Activated gamma-delta T cell (primary cell): ENCODE measurements around the gene SLC39A11.
"Not testable (repeated sequence)": the region's sequence is repeated elsewhere in the genome, so short reads cannot be mapped to it uniquely, and the experiment has no call there.

Experiments
- DNase-seq: peaks from one replicate; lab custom pipeline; 2025; lab: John Stamatoyannopoulos, UW

Gene SLC39A11

DNA sequence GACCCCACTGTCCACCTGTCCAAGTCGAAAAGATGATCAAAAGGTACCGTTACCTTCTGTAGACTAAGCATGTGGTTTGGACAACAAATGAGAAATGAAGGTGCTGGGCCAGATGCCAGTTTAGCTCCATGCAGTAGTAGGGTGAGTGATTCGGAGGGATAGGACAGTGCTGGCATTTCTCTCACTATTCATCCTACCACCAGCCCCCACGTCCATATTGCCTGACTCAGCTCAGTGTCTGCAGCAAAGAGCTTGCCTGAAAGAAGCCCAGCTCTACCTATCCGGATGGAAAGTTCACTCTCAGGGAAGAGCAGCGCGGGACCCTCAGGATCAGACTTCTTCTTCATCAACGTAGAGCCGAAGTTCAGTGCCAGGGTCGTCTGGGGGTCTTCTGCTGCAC lies 145.0 kb downstream of the SLC39A11 start:
- no peak for DNase-seq

DNA sequence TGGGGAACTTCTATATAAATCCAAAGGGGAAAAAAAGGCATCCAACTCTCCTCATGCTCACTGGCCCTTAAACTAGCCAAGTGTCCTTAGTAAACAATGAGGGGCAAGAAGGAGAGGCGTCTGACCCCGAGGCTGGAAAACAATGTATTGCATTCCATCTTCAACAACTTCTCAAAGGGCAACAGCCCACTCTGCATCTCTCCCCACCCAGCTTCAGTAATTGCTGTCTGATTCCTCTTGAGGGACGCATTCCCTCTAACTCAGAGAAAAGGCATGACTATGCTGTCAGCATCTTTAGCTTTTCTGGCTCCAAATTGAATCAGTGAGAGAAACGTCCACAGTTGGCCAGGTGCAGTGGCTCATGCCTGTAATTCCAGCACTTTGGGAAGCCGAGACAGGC lies 145.8 kb downstream of the SLC39A11 start:
- DNase-seq = no peak

DNA sequence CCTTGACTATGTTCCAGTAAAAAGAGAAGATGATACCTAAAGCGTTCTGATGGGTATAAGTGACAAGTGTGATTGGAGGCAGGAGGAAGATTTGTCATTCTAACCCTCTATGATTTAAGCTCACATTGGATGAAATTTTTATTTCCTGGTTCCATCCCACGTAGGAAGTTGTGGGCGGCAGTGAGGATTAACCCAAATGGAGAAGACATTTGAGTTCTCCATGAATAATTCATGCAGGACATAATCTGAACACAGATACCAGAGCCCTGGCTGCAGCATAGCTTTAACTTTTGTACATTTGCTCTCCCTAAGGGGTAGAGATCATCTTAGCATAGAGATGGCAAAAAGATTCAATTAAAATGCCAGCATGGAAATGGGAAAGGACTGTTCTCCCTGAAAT lies 146.3 kb downstream of the SLC39A11 start:
- no peak for DNase-seq

DNA sequence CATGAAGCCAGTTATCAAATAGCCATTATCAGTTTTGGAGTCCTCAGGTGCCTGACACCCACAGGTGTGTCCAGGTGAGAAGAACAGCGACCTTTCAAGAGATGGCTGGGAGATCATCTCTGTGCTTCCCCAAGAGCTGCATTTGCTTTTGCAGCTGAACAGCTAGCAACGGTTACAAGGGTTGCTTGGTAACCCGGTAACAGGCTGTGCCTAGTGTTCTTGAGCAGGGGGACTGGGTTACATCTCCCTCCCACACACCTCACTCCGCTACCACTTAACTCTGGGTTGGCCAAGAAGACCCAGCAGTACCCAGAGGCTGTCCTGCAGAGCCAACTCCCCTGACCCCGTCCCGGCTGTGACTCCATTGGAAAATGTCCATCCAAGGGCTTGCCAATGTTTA lies 147.0 kb downstream of the SLC39A11 start:
- DNase-seq = no peak

DNA sequence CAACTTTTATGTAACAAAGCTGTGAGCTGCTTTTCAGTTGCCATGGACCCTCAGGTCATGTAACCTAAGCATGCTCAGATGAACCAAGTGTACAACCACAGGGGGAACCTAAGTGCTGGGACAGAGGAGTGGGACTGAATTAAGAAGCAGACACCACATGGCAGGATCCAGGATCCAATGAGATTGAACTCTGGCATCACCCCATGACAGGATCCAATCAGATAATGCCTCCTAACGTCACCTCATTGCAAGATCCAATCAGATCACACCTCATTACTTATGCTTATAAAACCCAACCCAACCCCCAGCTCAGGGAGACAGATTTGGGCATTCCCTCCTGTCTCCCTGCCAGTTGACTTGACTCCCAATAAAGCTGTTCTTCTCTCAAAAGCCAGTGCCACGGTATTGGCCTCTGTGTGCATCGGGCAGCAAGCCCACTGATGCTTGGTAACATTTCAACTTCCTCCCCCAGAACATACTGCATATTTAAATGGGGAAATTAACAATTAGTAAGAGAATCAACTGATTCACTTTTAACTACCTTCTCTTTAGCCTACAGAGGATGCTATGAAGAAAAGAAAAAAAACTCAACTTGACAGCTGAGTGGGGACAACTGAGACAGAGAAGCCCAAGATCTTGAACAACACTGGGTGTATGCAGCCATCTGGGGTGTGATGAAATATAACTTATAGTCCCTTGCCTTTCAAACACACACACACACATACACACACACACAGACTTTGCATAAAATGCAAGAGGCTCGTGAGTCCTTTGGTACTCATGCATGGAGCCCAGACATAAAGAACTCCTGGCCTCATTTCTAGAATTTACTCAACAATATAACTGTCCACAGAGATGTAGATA lies 148.4 kb downstream of the SLC39A11 start:
- DNase-seq = no peak

DNA sequence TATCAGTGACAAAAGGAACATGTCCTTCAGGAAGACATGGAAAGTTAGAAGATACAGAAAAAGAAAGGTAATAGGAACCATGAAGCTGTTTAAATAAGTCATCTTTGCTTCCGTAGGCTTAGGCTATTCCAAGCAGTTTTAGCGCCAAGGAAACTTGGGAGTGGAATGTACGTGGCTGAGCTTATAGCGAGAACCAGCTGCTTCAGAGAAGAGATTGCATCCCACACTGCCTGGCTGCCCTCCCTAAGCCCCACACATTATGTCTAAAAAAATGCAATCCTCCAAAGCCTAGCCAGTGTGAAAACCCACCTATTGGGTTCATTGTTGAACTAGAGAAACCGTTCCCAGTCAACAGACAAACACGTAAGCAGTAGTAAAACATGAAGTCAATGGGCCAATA lies 149.9 kb downstream of the SLC39A11 start:
- DNase-seq = no peak

DNA sequence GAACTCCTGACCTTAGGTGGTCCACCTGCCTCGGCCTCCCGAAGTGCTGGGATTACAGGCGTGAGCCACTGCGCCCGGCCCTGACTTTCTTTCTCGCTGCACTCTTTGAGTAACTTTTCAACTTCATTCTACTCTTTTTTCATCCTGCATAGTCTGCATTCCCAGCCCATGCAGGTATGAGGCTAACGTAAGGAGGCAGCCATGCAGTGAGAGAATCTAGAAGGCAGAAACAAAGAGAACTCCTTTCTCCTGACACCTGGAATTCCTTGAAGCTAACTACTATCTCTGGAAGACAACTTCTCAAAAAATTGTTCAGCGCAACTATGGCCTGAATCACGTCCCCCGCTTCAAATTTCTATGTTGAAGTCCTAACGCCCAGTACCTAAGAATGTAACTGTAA lies 152.0 kb downstream of the SLC39A11 start:
- no peak for DNase-seq

DNA sequence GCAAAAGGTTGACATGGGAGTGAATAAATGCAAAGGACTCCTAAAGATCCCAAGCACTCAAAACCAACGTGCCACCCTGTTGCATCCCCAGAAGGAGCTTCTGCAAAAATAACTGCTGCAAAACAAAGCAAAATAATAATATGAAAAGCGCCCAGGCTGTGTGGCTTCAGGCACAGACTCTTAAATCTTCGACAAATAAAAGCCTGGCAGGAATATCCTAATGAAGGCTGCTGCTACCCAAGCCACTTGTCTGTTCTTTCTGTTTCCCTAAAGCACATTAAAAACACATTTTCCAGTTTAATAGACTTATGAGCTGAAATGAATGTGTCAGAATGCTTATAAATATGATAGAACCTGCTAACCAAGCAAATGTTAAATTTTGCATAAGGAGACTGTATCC lies 154.0 kb downstream of the SLC39A11 start:
- DNase-seq = no peak

DNA sequence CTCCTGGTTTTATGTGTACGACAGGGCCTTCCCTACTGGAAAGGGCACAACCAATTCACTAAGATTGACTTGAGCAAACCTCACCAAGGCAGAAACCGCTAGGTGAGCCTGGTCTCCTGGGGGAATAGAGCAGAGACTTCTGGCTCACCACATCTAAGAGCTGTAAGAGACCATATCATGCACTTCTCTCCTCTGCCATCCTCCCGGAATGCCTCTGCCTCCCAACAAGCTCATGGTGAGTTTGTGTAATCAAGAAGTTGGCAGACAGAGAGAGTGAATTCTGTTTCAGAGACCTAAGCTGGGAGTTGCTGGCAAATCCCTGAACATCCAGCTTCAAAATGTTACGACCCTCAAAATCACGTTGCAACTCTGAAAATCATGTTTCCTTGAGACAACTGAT lies 154.8 kb downstream of the SLC39A11 start:
- DNase-seq = no peak

DNA sequence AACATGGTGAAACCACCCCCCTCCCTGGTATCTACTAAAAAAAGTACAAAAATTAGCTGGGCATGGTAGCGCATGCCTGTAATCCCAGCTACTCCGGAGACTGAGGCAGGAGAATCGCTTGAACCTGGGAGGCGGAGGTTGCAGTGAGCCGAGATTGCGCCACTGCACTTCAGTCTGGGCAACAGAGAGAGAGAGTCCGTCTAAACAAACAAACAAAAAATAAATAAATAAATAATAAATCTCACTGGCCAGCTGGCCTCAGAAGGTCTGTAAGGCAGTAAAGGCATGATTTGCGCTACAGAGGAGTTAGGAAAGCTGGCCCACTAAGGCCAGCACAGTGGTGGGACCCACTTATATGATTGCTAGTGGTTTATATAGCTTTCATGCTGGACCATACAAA lies 155.2 kb downstream of the SLC39A11 start:
- not testable (repeated sequence) for DNase-seq

DNA sequence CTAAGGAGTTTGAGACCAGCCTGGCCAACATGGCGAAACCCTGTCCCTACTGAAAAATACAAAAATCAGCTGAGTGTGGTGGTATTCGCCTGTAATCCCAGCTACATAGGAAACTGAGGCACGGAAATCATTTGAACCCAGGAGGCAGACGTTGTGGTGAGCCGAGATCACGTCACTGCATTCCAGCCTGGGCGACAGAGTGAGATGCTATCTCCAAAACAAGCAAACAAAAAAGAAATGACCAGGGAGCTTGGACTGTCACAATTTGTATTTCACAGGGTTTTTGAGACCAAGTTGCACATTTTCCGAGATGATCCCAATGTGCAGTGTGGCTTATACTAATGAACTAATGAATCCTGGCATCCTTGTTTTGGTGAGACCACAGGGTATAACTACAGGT lies 156.5 kb downstream of the SLC39A11 start:
- DNase-seq = no peak

DNA sequence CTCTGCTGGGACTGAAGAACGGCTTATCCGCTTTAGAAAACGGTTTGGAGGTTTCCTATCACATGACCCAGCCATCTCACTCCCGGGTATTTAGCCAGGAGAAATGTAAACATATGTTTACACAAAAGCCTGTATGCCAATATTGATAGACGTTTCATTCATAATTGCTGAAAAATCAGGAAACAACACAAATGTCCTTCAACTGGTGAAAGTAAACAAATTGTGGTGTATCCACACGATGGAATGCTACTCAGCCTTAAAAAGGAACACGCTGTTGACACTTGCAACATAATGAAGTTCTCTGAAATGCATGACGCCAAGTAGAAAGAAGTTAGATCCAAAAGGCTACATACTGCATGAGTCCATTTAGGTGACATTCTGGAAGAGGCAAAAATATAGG lies 157.6 kb downstream of the SLC39A11 start:
- DNase-seq = no peak

DNA sequence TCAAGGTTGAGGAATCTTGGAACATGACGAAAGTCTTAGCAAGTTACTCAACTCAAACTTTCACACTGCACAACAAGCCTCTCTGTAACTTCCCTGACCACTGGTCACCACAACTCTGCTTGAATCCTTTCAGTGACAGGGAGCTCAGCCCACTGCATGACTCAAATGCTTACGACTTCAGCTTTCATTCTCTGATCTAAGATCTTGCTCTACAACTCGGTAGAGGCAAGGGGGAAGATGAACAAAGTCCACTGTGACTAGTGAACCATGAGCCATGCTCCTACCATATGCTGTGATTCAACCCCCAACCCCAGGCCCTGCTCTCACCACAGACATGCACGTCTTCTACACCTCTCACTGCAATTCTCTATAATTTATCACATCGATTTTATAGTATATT lies 160.9 kb downstream of the SLC39A11 start:
- no peak for DNase-seq

DNA sequence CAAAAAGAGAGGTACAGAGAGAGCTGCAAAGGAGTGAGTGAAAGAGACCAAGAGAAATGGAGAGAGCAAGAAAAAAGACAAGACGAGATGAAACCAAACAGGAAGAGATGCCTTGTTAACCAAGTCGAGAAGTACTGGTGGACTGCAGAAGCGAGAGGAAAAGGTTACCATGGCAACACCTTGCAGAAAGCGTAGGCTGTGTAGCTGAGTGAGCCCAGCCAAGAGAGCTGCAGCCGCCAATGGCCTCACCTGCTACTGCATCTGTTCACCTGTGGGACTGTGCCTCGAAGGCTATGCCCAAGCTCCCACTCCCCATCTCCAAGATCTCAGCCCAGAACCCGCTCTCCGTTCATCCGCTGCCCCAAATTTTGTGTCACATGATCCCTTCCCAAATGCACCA lies 161.3 kb downstream of the SLC39A11 start:
- no peak for DNase-seq

DNA sequence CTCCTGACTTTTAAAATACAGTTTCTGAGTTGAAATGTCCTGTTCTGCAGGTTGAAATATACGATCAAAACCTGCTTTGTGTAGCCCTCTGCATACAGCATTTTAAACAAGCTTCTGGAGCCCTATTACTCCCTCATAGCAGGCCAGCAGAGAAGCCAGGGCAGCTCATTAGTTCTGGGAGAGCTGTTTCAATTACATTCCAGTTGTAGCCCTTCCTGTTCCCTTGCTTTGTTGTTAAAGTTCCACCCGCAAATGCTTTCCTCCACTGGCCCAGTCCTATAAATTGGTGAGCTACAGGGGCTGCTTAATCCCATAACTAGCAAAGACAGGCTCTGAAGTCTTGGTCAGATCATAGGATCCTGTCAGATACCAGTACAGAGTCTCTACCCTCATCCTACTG lies 162.5 kb downstream of the SLC39A11 start:
- no peak for DNase-seq

DNA sequence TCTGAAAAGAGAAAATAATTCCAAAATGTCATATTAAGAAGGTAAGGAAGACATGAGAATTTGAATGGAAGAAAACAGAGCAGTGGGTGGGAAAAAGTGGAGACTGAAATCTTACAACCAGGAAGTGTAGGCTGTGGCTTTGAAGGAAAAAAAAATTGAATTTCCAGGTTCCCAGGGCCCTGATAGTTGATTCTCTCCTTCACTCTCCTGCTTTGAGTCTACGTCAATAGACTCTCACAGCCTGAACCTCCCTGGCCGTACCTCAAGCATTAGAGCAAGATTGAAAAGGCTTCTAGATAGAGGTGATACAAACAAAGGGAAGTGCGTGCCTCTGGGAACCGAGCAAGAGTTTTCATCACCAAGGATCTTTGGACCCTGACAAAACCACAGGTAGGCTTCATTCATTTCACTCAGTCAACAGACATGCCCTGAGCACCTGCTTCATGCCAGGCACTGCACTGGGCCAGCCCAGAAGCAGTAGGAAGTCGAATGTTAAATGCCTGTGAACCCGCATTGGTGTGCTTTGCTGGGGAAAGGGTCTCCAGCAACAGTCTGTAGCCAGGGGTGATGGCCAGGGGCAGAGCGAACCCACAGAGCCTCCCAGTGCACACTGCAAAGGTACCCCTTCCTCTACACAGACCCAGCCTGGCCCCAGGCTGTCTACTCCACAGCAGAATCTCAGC lies 163.9 kb downstream of the SLC39A11 start:
- DNase-seq = no peak

DNA sequence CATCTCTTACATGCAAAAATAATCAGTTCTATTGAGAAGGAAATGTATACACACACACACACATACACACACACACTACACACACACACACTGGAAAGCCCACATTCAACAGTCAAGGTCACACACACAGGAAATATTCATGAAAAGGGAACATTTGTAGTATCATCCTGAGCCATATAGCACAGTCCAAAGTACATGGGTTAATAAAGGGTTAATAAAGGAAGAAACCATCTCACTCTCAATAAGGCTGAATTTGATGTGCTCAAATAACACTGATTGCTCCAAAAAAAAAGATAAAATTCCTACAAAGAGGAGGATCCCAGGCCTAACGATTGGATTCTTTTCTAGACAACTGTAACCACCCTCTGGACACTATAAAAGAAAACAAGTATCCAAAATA lies 164.7 kb downstream of the SLC39A11 start:
- no peak for DNase-seq

DNA sequence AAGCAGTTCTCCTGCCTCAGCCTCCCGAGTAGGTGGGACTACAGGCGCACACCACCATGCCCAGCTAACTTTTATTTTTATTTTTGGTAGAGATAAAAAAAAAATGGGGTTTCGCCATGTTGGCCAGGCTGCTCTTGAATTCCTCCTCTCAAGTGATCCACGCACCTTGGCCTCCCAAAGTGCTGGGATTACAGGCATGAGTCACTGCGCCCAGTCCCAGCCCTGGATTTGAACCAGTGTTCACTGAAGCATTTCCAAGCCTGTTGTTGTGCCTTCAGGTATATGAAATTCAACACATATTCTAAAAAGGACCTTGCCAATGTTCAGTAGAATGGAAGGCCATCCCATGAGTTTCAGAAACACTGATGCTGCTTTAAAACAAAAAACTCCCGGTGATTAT lies 165.3 kb downstream of the SLC39A11 start:
- DNase-seq = no peak

DNA sequence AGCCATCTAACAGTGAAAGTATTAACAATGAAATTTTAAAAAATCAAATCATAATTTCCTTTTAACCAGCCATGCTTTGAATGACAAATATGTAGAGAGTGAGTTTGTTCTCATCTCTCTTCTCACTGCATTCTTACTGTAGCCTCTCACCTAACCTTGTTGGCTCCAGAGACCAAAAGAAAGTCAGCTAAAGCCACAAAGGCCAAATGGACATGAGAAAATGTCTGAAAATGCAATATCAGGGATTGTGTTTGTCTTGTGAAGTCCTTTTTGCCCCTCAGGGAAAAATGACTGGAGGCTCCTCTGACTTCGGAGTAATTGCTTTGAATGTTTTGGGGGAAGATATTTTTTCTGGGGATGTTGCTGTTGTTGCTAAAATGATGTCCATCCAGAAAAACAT lies 166.3 kb downstream of the SLC39A11 start:
- no peak for DNase-seq

DNA sequence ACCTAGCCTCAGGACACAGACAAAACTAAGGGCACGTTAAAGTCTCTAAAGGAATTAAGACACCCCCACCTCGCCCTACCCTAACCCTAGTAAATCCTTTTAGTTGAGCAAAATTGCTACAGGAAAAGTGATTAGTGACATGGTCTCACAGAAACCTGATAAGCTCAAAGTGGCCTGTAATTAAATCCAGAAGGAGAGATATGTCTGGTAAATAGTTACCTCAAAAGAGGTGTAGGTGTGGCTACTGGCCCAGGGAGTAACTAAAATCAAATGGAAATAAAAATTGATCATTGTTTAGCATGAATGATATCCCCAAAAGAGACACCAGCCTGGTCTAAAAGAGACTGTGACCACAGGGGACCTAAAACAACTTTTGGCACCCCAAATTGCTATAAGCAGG lies 168.3 kb downstream of the SLC39A11 start:
- DNase-seq = no peak

DNA sequence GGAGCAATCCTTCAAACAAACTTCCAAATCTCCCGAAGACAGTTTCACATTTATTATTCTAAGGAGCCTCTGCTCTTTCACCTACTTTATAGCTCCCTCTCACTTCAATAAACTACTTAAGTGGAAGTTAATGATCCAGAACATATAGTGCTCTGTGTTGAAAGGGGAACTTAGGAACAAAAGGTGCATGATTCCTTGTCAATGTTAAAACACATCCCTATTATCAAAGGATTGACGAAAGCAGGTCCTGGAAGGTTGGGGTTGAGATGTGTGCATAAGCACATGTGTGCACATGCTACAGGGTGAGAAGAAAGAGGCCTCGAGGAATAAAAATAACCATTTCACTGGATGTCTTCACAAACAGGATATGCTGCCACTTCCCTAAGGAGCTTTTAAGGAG lies 170.3 kb downstream of the SLC39A11 start:
- no peak for DNase-seq

DNA sequence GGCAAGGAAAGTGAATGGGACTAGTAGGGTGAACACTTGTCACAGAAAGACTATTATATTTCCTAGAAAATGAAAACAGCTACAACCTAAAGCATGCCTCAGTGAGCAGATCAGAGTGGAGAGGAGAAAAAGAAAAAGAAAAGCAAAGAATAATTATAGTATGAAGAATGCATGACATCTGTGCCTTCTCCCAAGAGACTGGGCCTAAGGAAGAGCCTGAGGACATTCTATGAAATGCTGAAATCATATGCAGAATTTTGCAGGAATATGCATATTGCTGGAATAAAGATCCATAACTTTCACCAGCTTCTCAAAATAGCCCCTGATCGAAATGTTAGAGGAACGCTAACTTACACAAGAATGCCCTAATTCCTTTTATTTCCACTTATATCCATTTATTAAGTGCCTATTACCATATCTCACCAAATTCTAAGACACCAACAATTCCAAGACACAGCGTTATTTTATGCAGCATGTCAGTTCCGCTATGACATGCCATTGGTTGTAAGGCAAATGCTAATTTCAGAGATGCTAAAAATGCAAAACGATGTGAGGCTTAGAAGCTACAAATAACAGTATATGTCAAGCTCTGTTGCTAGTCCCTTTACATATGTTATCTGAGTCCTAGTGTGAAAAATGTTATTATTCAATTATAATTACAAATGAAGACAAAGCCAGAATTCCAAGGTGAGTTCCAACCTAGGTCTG lies 171.0 kb downstream of the SLC39A11 start:
- DNase-seq = no peak

DNA sequence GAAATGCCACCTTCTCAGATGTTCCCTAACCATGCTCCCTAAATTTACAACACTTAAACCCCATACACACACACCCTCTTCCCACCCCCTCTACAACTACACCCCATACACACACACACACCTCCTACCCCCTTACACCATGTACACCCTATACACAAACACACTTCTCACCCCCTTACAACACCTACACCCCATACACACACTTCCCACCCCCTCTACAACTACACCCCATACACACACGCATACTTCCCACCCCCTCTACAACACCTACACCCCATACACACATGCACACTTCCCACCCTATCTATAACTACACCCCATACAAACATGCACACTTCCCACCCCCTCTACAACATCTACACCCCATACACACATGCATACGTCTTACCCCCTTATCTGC lies 172.0 kb downstream of the SLC39A11 start:
- no peak for DNase-seq
